HEK293 (cell line): ENCODE measurements around the gene ACP3.

ENCODE experiments used
- BCL11A ChIP-seq: fragments of 450-650 bp; formaldehyde crosslinking; IDR thresholded peaks from 2 replicates; pipeline ENCODE4 v1.5.1; 2016; ENCODE audit warnings: low read depth, missing biosample characterization, missing genetic modification characterization
- YY1 ChIP-seq: fragments of 450-650 bp; formaldehyde crosslinking; IDR thresholded peaks from 2 replicates; pipeline ENCODE4 v1.5.1; 2018; ENCODE audit warnings: missing biosample characterization, missing genetic modification characterization
- ZBTB11 ChIP-seq: fragments of 450-650 bp; formaldehyde crosslinking; conservative IDR thresholded peaks from 2 replicates; pipeline ENCODE4 v1.5.1; 2016; ENCODE audit warnings: low read depth, missing biosample characterization, missing genetic modification characterization
- ZEB2 ChIP-seq: fragments of 450-650 bp; formaldehyde crosslinking; IDR thresholded peaks from 2 replicates; pipeline ENCODE4 v1.5.1; 2016; ENCODE audit warnings: missing biosample characterization, missing genetic modification characterization
- ZNF366 ChIP-seq: fragments of 450-650 bp; formaldehyde crosslinking; conservative IDR thresholded peaks from 2 replicates; pipeline ENCODE4 v1.5.1; 2016; ENCODE audit warnings: missing biosample characterization, missing genetic modification characterization
- ZNF394 ChIP-seq: fragments of 450-650 bp; formaldehyde crosslinking; IDR thresholded peaks from 2 replicates; pipeline ENCODE4 v1.5.1; 2016; ENCODE audit warnings: missing biosample characterization, missing genetic modification characterization, mild to moderate bottlenecking, moderate library complexity, borderline replicate concordance
- ZNF654 ChIP-seq: fragments of 450-650 bp; formaldehyde crosslinking; IDR thresholded peaks from 2 replicates; pipeline ENCODE4 v1.5.1; 2016; ENCODE audit warnings: low read depth, missing biosample characterization, missing genetic modification characterization
- TF ChIP-seq, protein P1 (sequence below): fragments of 450-650 bp; formaldehyde crosslinking; IDR thresholded peaks from 2 replicates; pipeline ENCODE4 v1.5.1; 2016; ENCODE audit warnings: missing biosample characterization, missing genetic modification characterization

GRCh38 chr3:132368515-132368914 lies 51.3 kb downstream of the ACP3 start:
- TF ChIP-seq ZNF654, result no peak
- no peak for TF ChIP-seq ZBTB11 (tag by site-specific recombination)
- no peak for TF ChIP-seq ZNF366 (tag by site-specific recombination)
- TF ChIP-seq ZEB2 (tag by site-specific recombination), result no peak
- no peak for TF ChIP-seq BCL11A
- TF ChIP-seq YY1 (tag by site-specific recombination), result no peak
- no peak for TF ChIP-seq ZNF394 (tag by site-specific recombination)
- TF ChIP-seq, protein P1, sequence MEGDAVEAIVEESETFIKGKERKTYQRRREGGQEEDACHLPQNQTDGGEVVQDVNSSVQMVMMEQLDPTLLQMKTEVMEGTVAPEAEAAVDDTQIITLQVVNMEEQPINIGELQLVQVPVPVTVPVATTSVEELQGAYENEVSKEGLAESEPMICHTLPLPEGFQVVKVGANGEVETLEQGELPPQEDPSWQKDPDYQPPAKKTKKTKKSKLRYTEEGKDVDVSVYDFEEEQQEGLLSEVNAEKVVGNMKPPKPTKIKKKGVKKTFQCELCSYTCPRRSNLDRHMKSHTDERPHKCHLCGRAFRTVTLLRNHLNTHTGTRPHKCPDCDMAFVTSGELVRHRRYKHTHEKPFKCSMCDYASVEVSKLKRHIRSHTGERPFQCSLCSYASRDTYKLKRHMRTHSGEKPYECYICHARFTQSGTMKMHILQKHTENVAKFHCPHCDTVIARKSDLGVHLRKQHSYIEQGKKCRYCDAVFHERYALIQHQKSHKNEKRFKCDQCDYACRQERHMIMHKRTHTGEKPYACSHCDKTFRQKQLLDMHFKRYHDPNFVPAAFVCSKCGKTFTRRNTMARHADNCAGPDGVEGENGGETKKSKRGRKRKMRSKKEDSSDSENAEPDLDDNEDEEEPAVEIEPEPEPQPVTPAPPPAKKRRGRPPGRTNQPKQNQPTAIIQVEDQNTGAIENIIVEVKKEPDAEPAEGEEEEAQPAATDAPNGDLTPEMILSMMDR (tag by site-specific recombination), result no peak
